Measurements from ENCODE around the gene PTS. TPM values are rescaled to one million over a fixed set of nuclear protein-coding genes. Genes with fewer than 3 reads are reported as not detected.

Gene PTS
- polyA plus RNA-seq, 3 donors, result 11.8 to 25.0 (median 14.0) TPM

- WGBS (ENCODE audit: insufficient coverage), result 0% methylated on average over 1 of the region's 1 CpG
- no peaks in the 10 kb centered on the region for H3K36me3 ChIP-seq (replicated peaks in 1 of 2; ENCODE audit: control insufficient read depth in 1 of 2, insufficient read depth in 2 of 2, low read length in 2 of 2)
- Mint-ChIP-seq H3K27me3 (ENCODE audit: low read depth in 3 of 3) (peaks cover 3 to 4% (median 4%) of the 10 kb centered on the region in 3 donors), H3K4me3 (no peak overlapping the region), H3K4me1 (peaks cover 18% of the 10 kb centered on the region), H3K27ac (no peak overlapping the region), H3K9me3 (peaks cover 0 to 4% (median 0%) of the 10 kb centered on the region in 7 donors), H3K36me3 (peaks cover 0 to 3% of the 10 kb centered on the region in 2 donors)
- peaks cover 8 to 10% of the 10 kb centered on the region in 2 donors for H3K4me1 ChIP-seq (ENCODE audit: control insufficient read depth in 1 of 2, insufficient read depth in 2 of 2, low read length in 2 of 2)
- no peak for TF ChIP-seq CTCF (IDR thresholded peaks at IDR 0.05)
- no peak overlapping the region for H3K4me3 ChIP-seq (replicated peaks in 1 of 3; ENCODE audit: low read depth in 2 of 3, low read length in 3 of 3)
- H3K4me2 ChIP-seq (replicated peaks; ENCODE audit: extremely low read depth, low read length, poor library complexity, severe bottlenecking), result no peak overlapping the region
- no peaks in the 10 kb centered on the region for H3K9me3 ChIP-seq (replicated peaks in 1 of 2; ENCODE audit: control insufficient read depth in 1 of 2, insufficient read depth in 1 of 2, low read length in 2 of 2)
- no peak overlapping the region for H3K9ac ChIP-seq (ENCODE audit: insufficient read depth, low read length, poor library complexity, severe bottlenecking)
- no peaks in the 10 kb centered on the region for H3K27me3 ChIP-seq (ENCODE audit: control insufficient read depth in 2 of 2, insufficient read depth in 2 of 2, low read length in 2 of 2)
- DNase-seq, result no peak
- H3K79me2 ChIP-seq (ENCODE audit: insufficient read depth, low read length), result no peaks in the 10 kb centered on the region
- no peaks in the 10 kb centered on the region for H4K20me1 ChIP-seq (ENCODE audit: insufficient read depth, low read length)
- intact Hi-C loops (cut with micrococcal nuclease), result no loop called here
- H2AFZ ChIP-seq (ENCODE audit: insufficient read depth, low read depth, low read length, poor library complexity, severe bottlenecking), result no peak overlapping the region
- no peak overlapping the region for H3K27ac ChIP-seq (ENCODE audit: low read depth in 1 of 2, low read length in 2 of 2)
Observed at GRCh38 chr11:112277029-112277428, 50.8 kb downstream of the PTS start.

- H3K27me3 Mint-ChIP-seq (ENCODE audit: low read depth in 3 of 3), result peaks cover 3 to 4% (median 4%) of the 10 kb centered on the region in 3 donors
- no peak for DNase-seq
- intact Hi-C loops (cut with micrococcal nuclease), result no loop called here
- H3K9ac ChIP-seq (ENCODE audit: insufficient read depth, low read length, poor library complexity, severe bottlenecking), result no peak overlapping the region
- H3K36me3 Mint-ChIP-seq, result no peaks in the 10 kb centered on the region
- no peak overlapping the region for H3K4me3 Mint-ChIP-seq
- no peak for TF ChIP-seq CTCF (IDR thresholded peaks at IDR 0.05)
- H3K4me3 ChIP-seq (replicated peaks in 1 of 3; ENCODE audit: low read depth in 2 of 3, low read length in 3 of 3), result no peak overlapping the region
- peaks cover 21% of the 10 kb centered on the region for H3K4me1 Mint-ChIP-seq
- no peaks in the 10 kb centered on the region for H3K79me2 ChIP-seq (ENCODE audit: insufficient read depth, low read length)
- no peak overlapping the region for H3K27ac ChIP-seq (ENCODE audit: low read depth in 1 of 2, low read length in 2 of 2)
- no peaks in the 10 kb centered on the region for H4K20me1 ChIP-seq (ENCODE audit: insufficient read depth, low read length)
- H3K27ac Mint-ChIP-seq, result no peak overlapping the region
- H3K36me3 ChIP-seq (replicated peaks in 1 of 2; ENCODE audit: control insufficient read depth in 1 of 2, insufficient read depth in 2 of 2, low read length in 2 of 2), result no peaks in the 10 kb centered on the region
- no peaks in the 10 kb centered on the region for H3K9me3 ChIP-seq (replicated peaks in 1 of 2; ENCODE audit: control insufficient read depth in 1 of 2, insufficient read depth in 1 of 2, low read length in 2 of 2)
- H3K4me2 ChIP-seq (replicated peaks; ENCODE audit: extremely low read depth, low read length, poor library complexity, severe bottlenecking), result no peak overlapping the region
- peaks cover 0 to 4% (median 0%) of the 10 kb centered on the region in 7 donors for H3K9me3 Mint-ChIP-seq
- no peak overlapping the region for H2AFZ ChIP-seq (ENCODE audit: insufficient read depth, low read depth, low read length, poor library complexity, severe bottlenecking)
- H3K27me3 ChIP-seq (ENCODE audit: control insufficient read depth in 2 of 2, insufficient read depth in 2 of 2, low read length in 2 of 2), result no peaks in the 10 kb centered on the region
- peaks cover 9 to 10% of the 10 kb centered on the region in 2 donors for H3K4me1 ChIP-seq (ENCODE audit: control insufficient read depth in 1 of 2, insufficient read depth in 2 of 2, low read length in 2 of 2)
Observed at GRCh38 chr11:112277941-112278340, 51.7 kb downstream of the PTS start.

All from CD14-positive monocyte (primary cell).